Globus pallidus (tissue), 1 donor: ENCODE measurements around the gene SPATA45.
"Not testable (repeated sequence)": the region's sequence is repeated elsewhere in the genome, so short reads cannot be mapped to it uniquely, and the experiment has no call there.

Source experiments
- DNase-seq: peaks from one replicate; pipeline ENCODE4 v3.0.0-alpha.2; 2015; ENCODE audit warnings: low spot score

Gene SPATA45

GRCh38 chr1:212847549-212847948, at the start of gene SPATA45:
Gene SPATA45 (minus strand): TSS chr1:212847649. CDS start chr1:212836149, 11,500 bp downstream.
- DNase-seq, result no peak

GRCh38 chr1:212892108-212892507, 44.7 kb upstream of the SPATA45 start:
- no peak for DNase-seq

GRCh38 chr1:212884592-212884991, 37.1 kb upstream of the SPATA45 start:
- no peak for DNase-seq

GRCh38 chr1:212879947-212880690, 32.7 kb upstream of the SPATA45 start:
- no peak for DNase-seq

- no peak for DNase-seq
Observed at GRCh38 chr1:212878418-212878817, 31.0 kb upstream of the SPATA45 start.

- no peak for DNase-seq
Observed at GRCh38 chr1:212873518-212873917, 26.1 kb upstream of the SPATA45 start.

- DNase-seq, result no peak
Observed at GRCh38 chr1:212871976-212872375, 24.5 kb upstream of the SPATA45 start.

- DNase-seq, result no peak
Observed at GRCh38 chr1:212867192-212867591, 19.7 kb upstream of the SPATA45 start.

GRCh38 chr1:212864201-212864600, 16.8 kb upstream of the SPATA45 start:
- no peak for DNase-seq

- DNase-seq, result not testable (repeated sequence)
Observed at GRCh38 chr1:212863345-212863744, 15.9 kb upstream of the SPATA45 start.

- DNase-seq, result no peak
Observed at GRCh38 chr1:212862111-212862690, 14.8 kb upstream of the SPATA45 start.

GRCh38 chr1:212860713-212861581, 13.5 kb upstream of the SPATA45 start:
- DNase-seq, result no peak

GRCh38 chr1:212858461-212859265, 11.2 kb upstream of the SPATA45 start:
- peak; percentile 37 for DNase-seq

GRCh38 chr1:212857992-212858460, 10.6 kb upstream of the SPATA45 start, which contains the start of gene FLVCR1:
Gene FLVCR1 (plus strand): TSS chr1:212858275. CDS start chr1:212858453, 178 bp downstream.
- peak; percentile 96 for DNase-seq

- DNase-seq, result no peak
Observed at GRCh38 chr1:212856755-212857154, 9.3 kb upstream of the SPATA45 start.

GRCh38 chr1:212853658-212854057, 6.2 kb upstream of the SPATA45 start:
- no peak for DNase-seq

- DNase-seq, result no peak
Observed at GRCh38 chr1:212852105-212852688, 4.7 kb upstream of the SPATA45 start.

- not testable (repeated sequence) for DNase-seq
Observed at GRCh38 chr1:212844521-212844920, 2.9 kb downstream of the SPATA45 start.

- no peak for DNase-seq
Observed at GRCh38 chr1:212838145-212838544, 9.3 kb downstream of the SPATA45 start.

- not testable (repeated sequence) for DNase-seq
Observed at GRCh38 chr1:212833211-212834207, 13.9 kb downstream of the SPATA45 start.
